HG02884 (cell line): ENCODE measurements around the gene KIAA0825.

Experiments used
- ATAC-seq: cut with Tn5 transposase; IDR thresholded peaks from one replicate; pipeline ENCODE4 v1.9.1; 2021; ENCODE audit warnings: mild to moderate bottlenecking, moderate library complexity; ENCODE audit not compliant: unreplicated experiment

KIAA0825 gene

DNA sequence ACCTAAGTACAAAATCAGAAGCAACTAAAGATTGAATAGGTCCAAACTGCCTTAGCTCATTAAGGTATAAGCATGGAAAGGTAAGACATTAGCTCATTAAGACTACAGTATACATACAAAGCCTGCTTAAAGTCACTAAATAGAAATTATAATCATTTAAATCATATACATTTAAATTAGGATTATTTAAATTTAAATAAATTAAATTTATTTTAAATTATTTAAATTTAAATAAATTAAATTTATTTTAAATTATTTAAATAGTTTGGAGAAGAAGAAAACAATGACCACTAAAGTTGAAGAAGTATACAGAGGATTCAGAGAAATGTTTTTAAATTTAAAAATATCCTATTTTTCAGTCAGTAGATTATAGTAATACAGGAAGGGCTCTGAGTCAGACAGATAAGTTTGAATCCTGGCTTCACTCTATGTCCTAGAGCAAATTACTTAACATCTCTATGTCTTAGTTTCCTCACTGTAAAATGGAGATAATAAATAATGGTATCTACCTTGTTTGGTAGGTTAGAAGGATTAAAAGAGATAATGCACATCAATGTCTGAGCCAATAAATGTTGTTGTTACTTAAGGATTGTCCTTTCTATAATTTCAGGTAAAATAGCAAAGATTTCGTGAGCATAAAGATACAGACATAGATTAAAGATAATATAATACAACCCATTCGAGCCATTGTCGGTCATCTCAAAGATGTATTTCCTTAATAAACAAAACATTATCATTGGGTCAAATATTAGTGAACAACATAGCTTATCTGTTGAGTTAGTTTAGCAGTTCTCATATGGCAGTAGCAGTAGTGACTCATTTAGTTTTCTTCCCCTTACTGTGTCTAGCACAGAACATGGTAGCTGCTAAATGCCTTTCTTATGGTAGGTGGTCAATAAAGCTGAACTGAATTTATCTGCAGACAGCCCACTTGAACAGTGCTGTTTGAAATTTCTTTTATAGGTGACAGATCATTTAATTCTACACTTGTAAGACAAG, 100.6 kb downstream of the KIAA0825 start:
- ATAC-seq, result no peak

DNA sequence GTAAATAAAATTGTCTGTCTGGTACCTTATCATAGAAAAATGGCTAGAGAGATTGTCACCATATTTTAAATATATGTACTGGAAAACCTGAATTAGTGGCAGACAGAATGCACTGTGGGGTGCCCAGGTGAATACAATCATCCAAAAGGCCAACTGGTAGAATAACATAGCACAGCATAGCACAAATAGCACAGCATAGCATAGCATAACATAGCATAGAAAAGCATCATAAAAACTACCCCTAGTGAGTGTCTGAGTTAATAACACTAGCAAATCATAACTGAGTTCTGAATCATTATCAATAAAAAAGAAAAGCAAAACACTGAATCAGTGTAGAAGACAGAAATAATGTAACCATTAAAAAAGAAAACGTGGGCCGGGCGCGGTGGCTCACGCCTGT, 102.3 kb downstream of the KIAA0825 start:
- no peak for ATAC-seq

- no peak for ATAC-seq
These were observed 109.8 kb downstream of the KIAA0825 start for GRCh38 chr5:94508461-94509148.

DNA sequence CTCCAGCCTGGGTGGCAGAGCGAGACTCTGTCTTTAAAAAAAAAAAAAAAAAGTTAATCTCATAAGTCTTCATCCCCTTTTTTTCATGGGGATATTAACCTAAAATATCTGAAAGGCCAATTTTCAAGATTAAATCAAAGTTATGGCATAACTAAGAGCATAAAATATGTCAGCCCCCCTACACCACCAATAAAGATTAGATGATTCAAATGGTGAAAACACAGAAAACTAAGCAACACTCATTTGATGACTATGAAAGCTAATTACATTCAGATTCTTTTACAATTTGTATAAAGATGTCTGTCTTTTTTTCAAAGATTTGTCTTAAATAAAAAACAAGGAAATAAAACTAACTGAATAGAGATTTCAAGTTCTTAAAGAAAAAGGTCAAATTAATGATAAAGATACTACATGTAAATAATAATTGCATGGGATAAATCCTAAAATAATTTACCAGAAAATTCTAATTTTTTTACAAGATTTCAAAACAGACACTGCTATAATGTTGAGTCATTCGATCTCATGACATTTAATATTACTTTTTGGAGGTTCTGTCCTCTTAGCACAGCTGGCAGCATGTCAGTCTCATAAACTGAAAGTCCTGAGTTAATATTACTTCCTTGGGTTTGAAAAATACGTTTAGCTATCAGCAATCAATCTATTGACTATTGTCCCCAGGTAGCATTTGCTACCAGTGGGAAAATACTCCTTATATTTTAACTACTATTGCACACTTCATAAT, 112.9 kb downstream of the KIAA0825 start:
- no peak for ATAC-seq

DNA sequence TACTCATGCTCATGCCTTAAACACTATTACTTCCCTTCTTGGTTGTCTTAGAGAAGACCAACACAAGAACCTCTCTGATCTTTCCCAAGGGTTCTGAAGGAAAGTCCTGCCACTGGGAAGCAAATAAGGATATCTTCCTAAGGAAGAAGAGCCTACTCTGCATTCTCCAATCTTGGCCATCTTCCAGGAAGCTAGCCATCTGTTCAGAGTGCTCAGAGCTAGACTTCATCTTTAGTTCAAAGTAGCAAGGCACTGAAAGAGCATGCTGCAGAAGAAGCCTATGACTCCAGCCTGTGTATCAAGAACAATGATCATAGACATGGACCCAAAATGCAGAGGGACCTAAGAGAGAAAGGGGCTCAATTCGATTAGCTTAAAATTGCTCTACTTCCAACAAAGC, 114.7 kb downstream of the KIAA0825 start:
- no peak for ATAC-seq

DNA sequence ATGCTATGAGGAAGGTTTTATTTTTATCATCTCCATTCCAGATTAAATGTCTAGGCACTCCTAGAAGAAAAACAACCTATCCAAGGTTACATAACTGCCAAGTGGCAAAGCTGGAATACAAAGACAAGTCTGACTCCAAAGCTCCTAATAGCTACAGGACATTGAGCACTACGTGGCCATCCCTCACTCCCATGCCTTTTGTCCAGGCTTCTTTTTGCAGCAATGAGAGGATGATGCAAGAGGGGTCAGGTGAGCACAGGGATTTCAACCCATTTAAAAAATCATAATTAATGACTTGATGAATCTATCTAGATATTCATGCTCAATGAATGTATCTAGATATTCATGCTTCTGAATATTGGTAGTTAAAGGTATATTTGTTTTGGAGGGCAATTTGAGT, 117.0 kb downstream of the KIAA0825 start:
- ATAC-seq, result no peak

DNA sequence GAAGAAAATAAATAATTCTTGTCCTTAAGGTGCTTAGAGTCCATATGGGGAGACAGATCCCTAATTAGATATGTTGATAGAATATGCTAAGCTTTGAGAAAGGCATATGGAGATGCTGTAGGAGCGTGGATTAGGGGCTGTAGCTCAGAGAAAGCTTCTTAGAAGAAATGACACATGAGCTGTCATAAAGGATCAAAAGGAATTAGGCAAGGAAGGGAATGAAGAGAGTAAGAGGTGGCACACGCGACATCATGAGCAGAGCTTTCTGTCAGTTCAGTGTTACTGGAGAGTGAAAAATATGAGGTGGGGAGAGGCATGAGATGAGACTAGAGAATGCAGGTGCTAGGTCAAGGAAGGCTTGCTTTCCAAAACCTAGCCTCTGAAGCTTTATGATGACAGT, 118.6 kb downstream of the KIAA0825 start:
- no peak for ATAC-seq

GRCh38 chr5:94498199-94498598, 120.2 kb downstream of the KIAA0825 start:
- no peak for ATAC-seq

GRCh38 chr5:94485067-94485466, 133.3 kb downstream of the KIAA0825 start:
- no peak for ATAC-seq

GRCh38 chr5:94481059-94481458, 137.3 kb downstream of the KIAA0825 start:
- no peak for ATAC-seq

DNA sequence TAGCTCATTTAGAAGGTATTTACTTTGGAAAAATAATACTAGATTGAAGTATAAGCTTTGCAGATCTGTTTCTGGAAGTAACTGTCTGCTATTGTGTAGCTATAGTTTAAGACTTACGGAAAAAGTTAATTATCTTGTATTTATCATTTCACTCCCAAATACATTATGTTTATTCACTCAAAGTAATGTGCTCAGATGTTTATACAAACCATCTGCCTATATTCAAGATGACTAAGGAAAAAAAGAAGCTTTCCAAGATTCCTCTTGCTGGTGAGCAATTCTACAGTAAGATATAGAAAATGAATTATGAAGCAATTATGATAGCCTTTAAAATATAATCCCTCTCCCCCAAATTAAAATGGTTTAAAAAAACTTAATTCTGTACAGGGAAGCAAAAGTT, 137.9 kb downstream of the KIAA0825 start:
- ATAC-seq, result no peak

- ATAC-seq, result no peak
These were observed 144.5 kb downstream of the KIAA0825 start for GRCh38 chr5:94473936-94474335.

- ATAC-seq, result no peak
These were observed 146.9 kb downstream of the KIAA0825 start for GRCh38 chr5:94471521-94471920.

GRCh38 chr5:94470802-94471201, 147.6 kb downstream of the KIAA0825 start:
- ATAC-seq, result no peak

DNA sequence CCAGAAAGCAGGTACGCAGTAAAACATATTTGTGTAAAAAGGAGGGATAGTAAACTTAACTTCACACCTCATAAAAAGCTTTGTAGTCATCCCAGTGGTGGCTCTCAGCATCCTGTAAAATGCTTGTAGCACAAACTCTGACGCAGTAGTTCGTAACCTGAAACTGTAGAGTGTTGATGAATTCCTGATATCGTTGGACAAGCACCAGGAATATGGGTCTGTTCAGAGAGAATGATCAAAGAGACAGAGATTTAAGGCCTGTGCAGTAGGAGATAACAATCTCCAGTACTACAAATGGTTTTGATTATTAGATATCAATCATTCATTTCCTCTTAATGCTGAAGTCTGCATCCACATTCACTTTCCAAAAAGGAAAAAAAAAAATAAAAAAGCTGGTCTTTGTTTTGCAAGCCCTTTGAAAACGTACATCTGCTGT, 148.5 kb downstream of the KIAA0825 start:
- ATAC-seq, result no peak

GRCh38 chr5:94467954-94468930, 150.2 kb downstream of the KIAA0825 start:
- ATAC-seq, result no peak

GRCh38 chr5:94467346-94467953, 151.0 kb downstream of the KIAA0825 start:
- no peak for ATAC-seq

GRCh38 chr5:94463739-94464138, 154.7 kb downstream of the KIAA0825 start:
- ATAC-seq, result no peak

GRCh38 chr5:94461131-94461530, 157.3 kb downstream of the KIAA0825 start:
- ATAC-seq, result no peak

- no peak for ATAC-seq
These were observed 158.5 kb downstream of the KIAA0825 start for GRCh38 chr5:94459915-94460314.
